AG04450 (cell line): Measurements from ENCODE around the gene MIDN. TPM values are rescaled to one million over a fixed set of nuclear protein-coding genes. Genes with fewer than 3 reads are reported as not detected.

Source experiments
- CTCF ChIA-PET: fragments of 300-600, 350-600 bp; formaldehyde crosslinking; extraction: SDS; loops from one replicate; lab custom pipeline; 2022; ENCODE audit warnings: antibody characterized with exemption, inconsistent platforms; lab: Charles Lee
- POLR2A ChIA-PET: fragments of 350-600 bp; formaldehyde crosslinking; extraction: SDS; loops from one replicate; lab custom pipeline; 2021; ENCODE audit warnings: antibody characterized with exemption, inconsistent platforms; lab: Yijun Ruan, JAX
- DNase-seq: peaks from one replicate; pipeline ENCODE4 v3.0.0-alpha.2; 2011; ENCODE audit warnings: low read depth, low spot score
- H3K27ac ChIP-seq: one replicate; pipeline ENCODE4 v1.5.1; 2012; ENCODE audit warnings: low read depth, low read length, control low read depth
- H3K27me3 ChIP-seq: one replicate; pipeline ENCODE4 v1.6.0; 2012; ENCODE audit warnings: low read length; ENCODE audit not compliant: control insufficient read depth, insufficient read depth
- H3K4me3 ChIP-seq: 2 replicates; pipeline ENCODE4 v1.5.1; 2011; ENCODE audit warnings: mild to moderate bottlenecking, low read depth, low read length, control low read depth
- H3K9me3 ChIP-seq: 2 replicates; pipeline ENCODE4 v1.5.1; 2012; ENCODE audit warnings: low read length; ENCODE audit not compliant: control insufficient read depth, insufficient read depth
- polyA plus RNA-seq: library from polyadenylated mRNA; depleted of rRNA; stranded (reverse); fragments of >200 nt; gene quantifications from 2 replicates; pipeline ENCODE4 v1.2.3, GENCODE V29; 2011; rRNA removed
- TF ChIP-seq, protein P1 (sequence below): IDR thresholded peaks from 2 replicates; pipeline ENCODE4 v1.5.1; 2011; ENCODE audit warnings: low read depth, low read length, control low read depth, inconsistent platforms

MIDN gene
- polyA plus RNA-seq, 1 experiment: 6.6 TPM

DNA sequence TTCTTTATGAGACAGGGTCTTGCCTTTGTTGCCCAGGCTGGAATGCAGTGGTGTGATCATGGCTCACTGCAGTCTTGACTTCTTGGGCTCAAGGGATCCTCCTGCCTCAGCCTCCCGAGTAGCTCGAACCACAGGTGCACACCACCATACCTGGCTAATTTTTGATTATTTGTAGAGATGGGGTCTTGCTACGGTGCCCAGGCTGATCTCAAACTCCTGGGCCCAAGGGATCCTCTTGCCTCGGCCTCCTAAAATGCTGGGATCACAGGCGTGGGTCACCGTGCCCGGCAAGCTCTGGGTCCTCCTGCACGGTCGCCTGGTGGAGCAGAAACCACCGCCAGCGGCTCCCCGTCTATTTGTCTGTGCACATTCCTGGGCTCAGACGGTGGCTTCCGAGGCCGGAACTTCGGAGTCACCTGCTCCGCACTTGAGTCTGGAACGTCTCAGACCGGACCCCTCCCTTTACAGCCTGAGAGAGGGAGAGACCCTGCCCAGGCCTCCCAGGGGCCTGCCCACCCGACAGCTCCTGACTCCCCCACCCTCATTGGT is 59.4 kb downstream of the MIDN start:
- H3K27ac ChIP-seq: no peak overlapping the region
- no peak overlapping the region for H3K4me3 ChIP-seq
- ChIA-PET CTCF (interaction anchor here (0.7 kb wide), 1 partner anchor 52 kb away, joined by 3 read pairs; no protein-coding TSS in a partner anchor), POLR2A (interaction anchor here (0.6 kb wide), 1 partner anchor 9 kb away, joined by 7 read pairs; no protein-coding TSS in a partner anchor)
- TF ChIP-seq, protein P1, sequence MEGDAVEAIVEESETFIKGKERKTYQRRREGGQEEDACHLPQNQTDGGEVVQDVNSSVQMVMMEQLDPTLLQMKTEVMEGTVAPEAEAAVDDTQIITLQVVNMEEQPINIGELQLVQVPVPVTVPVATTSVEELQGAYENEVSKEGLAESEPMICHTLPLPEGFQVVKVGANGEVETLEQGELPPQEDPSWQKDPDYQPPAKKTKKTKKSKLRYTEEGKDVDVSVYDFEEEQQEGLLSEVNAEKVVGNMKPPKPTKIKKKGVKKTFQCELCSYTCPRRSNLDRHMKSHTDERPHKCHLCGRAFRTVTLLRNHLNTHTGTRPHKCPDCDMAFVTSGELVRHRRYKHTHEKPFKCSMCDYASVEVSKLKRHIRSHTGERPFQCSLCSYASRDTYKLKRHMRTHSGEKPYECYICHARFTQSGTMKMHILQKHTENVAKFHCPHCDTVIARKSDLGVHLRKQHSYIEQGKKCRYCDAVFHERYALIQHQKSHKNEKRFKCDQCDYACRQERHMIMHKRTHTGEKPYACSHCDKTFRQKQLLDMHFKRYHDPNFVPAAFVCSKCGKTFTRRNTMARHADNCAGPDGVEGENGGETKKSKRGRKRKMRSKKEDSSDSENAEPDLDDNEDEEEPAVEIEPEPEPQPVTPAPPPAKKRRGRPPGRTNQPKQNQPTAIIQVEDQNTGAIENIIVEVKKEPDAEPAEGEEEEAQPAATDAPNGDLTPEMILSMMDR: no peak
- no peak for DNase-seq
- H3K27me3 ChIP-seq: peaks cover 8% of the 10 kb centered on the region
- H3K9me3 ChIP-seq: no peaks in the 10 kb centered on the region; the same call in 1 of the 2 replicates

DNA sequence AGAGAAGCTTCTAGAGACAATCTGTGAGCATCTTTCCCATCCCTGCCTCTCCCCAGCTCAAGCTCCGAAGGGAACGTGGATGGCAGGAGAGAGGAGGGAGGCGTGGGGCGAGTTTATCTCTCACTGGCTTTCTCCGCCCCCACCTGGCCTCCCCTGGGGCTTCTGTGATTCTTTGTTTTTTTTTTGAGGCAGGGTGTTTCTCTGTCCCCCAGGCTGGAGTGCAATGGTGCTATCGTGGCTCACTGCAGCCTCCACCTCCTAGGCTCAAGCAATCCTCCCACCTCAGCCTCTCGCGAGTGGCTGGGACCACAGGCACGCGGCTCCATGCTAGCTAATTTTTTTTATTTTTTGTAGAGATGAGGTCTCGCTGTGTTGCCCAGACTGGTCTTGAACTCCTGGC is 60.3 kb downstream of the MIDN start:
- ChIA-PET POLR2A (no interaction called here), CTCF (interaction anchor here (0.7 kb wide), 1 partner anchor 64 kb away, joined by 3 read pairs; no protein-coding TSS in a partner anchor)
- TF ChIP-seq, protein P1: no peak

More for the DNA sequence above, 60.3 kb downstream of the MIDN start:
- Histone ChIP-seq H3K27ac (no peak overlapping the region), H3K27me3 (peaks cover 8% of the 10 kb centered on the region), H3K4me3 (no peak overlapping the region), H3K9me3 (no peaks in the 10 kb centered on the region; the same call in 1 of the 2 replicates)
- DNase-seq: no peak

Other genes starting within 250 kb of the MIDN start
- 0.24 and 0.38 TPM in 2 replicates for gene GRIN3B, start 248.2 kb upstream of the MIDN start, polyA plus RNA-seq
- gene TMEM259, start 227.5 kb upstream of the MIDN start, polyA plus RNA-seq: 55.8 and 74.0 TPM in 2 replicates
- not detected in 2 replicates for gene RNU6-2, start 227.1 kb upstream of the MIDN start, polyA plus RNA-seq
- gene CNN2, start 222.0 kb upstream of the MIDN start, polyA plus RNA-seq: 302 and 362 TPM in 2 replicates
- gene ABCA7, start 208.5 kb upstream of the MIDN start, polyA plus RNA-seq: 1.5 and 1.6 TPM in 2 replicates
- gene ARHGAP45, start 181.4 kb upstream of the MIDN start, polyA plus RNA-seq: 0.36 and 0.60 TPM in 2 replicates
- gene POLR2E, start 153.2 kb upstream of the MIDN start, polyA plus RNA-seq: 140 and 172 TPM in 2 replicates
- gene GPX4, start 144.6 kb upstream of the MIDN start, polyA plus RNA-seq: 627 and 865 TPM in 2 replicates
- gene SBNO2, start 74.3 kb upstream of the MIDN start, polyA plus RNA-seq: 9.9 and 14.2 TPM in 2 replicates
- gene STK11, start 42.8 kb upstream of the MIDN start, polyA plus RNA-seq: 24.6 and 26.6 TPM in 2 replicates
- gene CBARP, start 10.6 kb upstream of the MIDN start, polyA plus RNA-seq: 1.1 and 1.6 TPM in 2 replicates
- gene ATP5F1D, start 6.8 kb upstream of the MIDN start, polyA plus RNA-seq: 36.4 and 55.1 TPM in 2 replicates
- gene CIRBP, start 20.7 kb downstream of the MIDN start, polyA plus RNA-seq: 269 and 274 TPM in 2 replicates
- 16.6 and 29.1 TPM in 2 replicates for gene FAM174C, start 26.9 kb downstream of the MIDN start, polyA plus RNA-seq
- not detected in 2 replicates for gene EFNA2, start 37.3 kb downstream of the MIDN start, polyA plus RNA-seq
- 26.1 and 45.5 TPM in 2 replicates for gene NDUFS7, start 135.3 kb downstream of the MIDN start, polyA plus RNA-seq
- gene GAMT, start 153.0 kb downstream of the MIDN start, polyA plus RNA-seq: 26.9 and 39.8 TPM in 2 replicates
- 45.8 and 52.8 TPM in 2 replicates for gene DAZAP1, start 159.0 kb downstream of the MIDN start, polyA plus RNA-seq
- gene RPS15, start 189.8 kb downstream of the MIDN start, polyA plus RNA-seq: 596 and 980 TPM in 2 replicates
- 0.09 and 0.17 TPM in 2 replicates for gene APC2, start 201.5 kb downstream of the MIDN start, polyA plus RNA-seq
- 14.5 and 17.5 TPM in 2 replicates for gene C19orf25, start 230.6 kb downstream of the MIDN start, polyA plus RNA-seq
- gene PCSK4, start 241.8 kb downstream of the MIDN start, polyA plus RNA-seq: 0.40 TPM in 2 replicates
- 0.84 and 1.1 TPM in 2 replicates for gene REEP6, start 242.6 kb downstream of the MIDN start, polyA plus RNA-seq